ENCODE data around the gene ADCY9. TPM values are rescaled to one million over a fixed set of nuclear protein-coding genes. Genes with fewer than 3 reads are reported as not detected.

The ADCY9 gene
- total RNA-seq, 1 experiment from 2014 or later, result 10.5 TPM

GRCh38 chr16:4019371-4019791 is 96.9 kb downstream of the ADCY9 start:
- Histone ChIP-seq H3K27ac (no peak overlapping the region), H3K9me2 (ENCODE audit: insufficient read depth) (no peaks in the 10 kb centered on the region), H3K36me3 (ENCODE audit: low read depth) (no peaks in the 10 kb centered on the region), H3K79me2 (ENCODE audit: low read depth) (no peaks in the 10 kb centered on the region), H3K9me3 (ENCODE audit: insufficient read depth, low read depth) (no peaks in the 10 kb centered on the region), H3K4me2 (no peak overlapping the region), H3K27me3 (ENCODE audit: insufficient read depth, low read depth) (no peaks in the 10 kb centered on the region), H3K4me1 (replicated peaks; ENCODE audit: insufficient read depth) (peaks cover 17% of the 10 kb centered on the region), H3F3A (ENCODE audit: insufficient read depth, low read depth) (peaks cover 16% of the 10 kb centered on the region; the same call in 1 of the 2 replicates), H4K20me1 (ENCODE audit: insufficient read depth) (no peaks in the 10 kb centered on the region), H2AFZ (no peak overlapping the region), H3K4me3 (no peak overlapping the region)
- CTCF ChIA-PET, result no interaction called here
- BruUV-seq (replicated peaks), result no TSS peak
- no peak for DNase-seq
- intact Hi-C loops (cut with micrococcal nuclease; ENCODE audit: unreplicated experiment), result no loop called here
- POLR2A ChIA-PET (ENCODE audit: unreplicated experiment), result interaction anchor here (0.6 kb wide), 1 partner anchor 256 kb away, joined by 19 read pairs; no protein-coding TSS in a partner anchor
- TF ChIP-seq CTCF (conservative IDR thresholded peaks at IDR 0.05) (no peak), EZH2 (IDR thresholded peaks at IDR 0.05; ENCODE audit: low read depth) (no peak)

GRCh38 chr16:4018391-4018790 is 97.9 kb downstream of the ADCY9 start:
- no peak for TF ChIP-seq EZH2 (IDR thresholded peaks at IDR 0.05; ENCODE audit: low read depth)
- TF ChIP-seq CTCF (conservative IDR thresholded peaks at IDR 0.05), result no peak
- ChIA-PET POLR2A (ENCODE audit: unreplicated experiment) (interaction anchor here (0.5 kb wide), 1 partner anchor 123 kb away, joined by 8 read pairs; no protein-coding TSS in a partner anchor), CTCF (no interaction called here)
- no peaks in the 10 kb centered on the region for H3K9me2 ChIP-seq (ENCODE audit: insufficient read depth)
- no peak overlapping the region for H3K4me2 ChIP-seq
- no TSS peak for BruUV-seq (replicated peaks)
- H3F3A ChIP-seq (ENCODE audit: insufficient read depth, low read depth), result peaks cover 20% of the 10 kb centered on the region; the same call in 1 of the 2 replicates
- intact Hi-C loops (cut with micrococcal nuclease; ENCODE audit: unreplicated experiment), result no loop called here
- no peak overlapping the region for H2AFZ ChIP-seq
- no peaks in the 10 kb centered on the region for H3K27me3 ChIP-seq (ENCODE audit: insufficient read depth, low read depth)
- H3K36me3 ChIP-seq (ENCODE audit: low read depth), result no peaks in the 10 kb centered on the region
- H3K4me3 ChIP-seq, result no peak overlapping the region
- no peak for DNase-seq
- H3K4me1 ChIP-seq (replicated peaks; ENCODE audit: insufficient read depth), result peaks cover 21% of the 10 kb centered on the region
- no peaks in the 10 kb centered on the region for H4K20me1 ChIP-seq (ENCODE audit: insufficient read depth)
- H3K9me3 ChIP-seq (ENCODE audit: insufficient read depth, low read depth), result no peaks in the 10 kb centered on the region
- no peak overlapping the region for H3K27ac ChIP-seq
- no peaks in the 10 kb centered on the region for H3K79me2 ChIP-seq (ENCODE audit: low read depth)

GRCh38 chr16:4017807-4018206 is 98.4 kb downstream of the ADCY9 start:
- no peak overlapping the region for H3K4me2 ChIP-seq
- CTCF ChIA-PET, result no interaction called here
- intact Hi-C loops (cut with micrococcal nuclease; ENCODE audit: unreplicated experiment), result no loop called here

More at GRCh38 chr16:4017807-4018206, 98.4 kb downstream of the ADCY9 start:
- Histone ChIP-seq H3K4me3 (no peak overlapping the region), H3K9me2 (ENCODE audit: insufficient read depth) (no peaks in the 10 kb centered on the region), H3K27ac (no peak overlapping the region), H3K79me2 (ENCODE audit: low read depth) (no peaks in the 10 kb centered on the region), H3K9me3 (ENCODE audit: insufficient read depth, low read depth) (no peaks in the 10 kb centered on the region), H3K36me3 (ENCODE audit: low read depth) (no peaks in the 10 kb centered on the region), H3K27me3 (ENCODE audit: insufficient read depth, low read depth) (no peaks in the 10 kb centered on the region), H3F3A (ENCODE audit: insufficient read depth, low read depth) (peaks cover 20% of the 10 kb centered on the region; the same call in 1 of the 2 replicates), H4K20me1 (ENCODE audit: insufficient read depth) (no peaks in the 10 kb centered on the region), H2AFZ (no peak overlapping the region), H3K4me1 (replicated peaks; ENCODE audit: insufficient read depth) (peaks cover 26% of the 10 kb centered on the region)
- POLR2A ChIA-PET (ENCODE audit: unreplicated experiment), result interaction anchor here (0.5 kb wide), 1 partner anchor 122 kb away, joined by 8 read pairs; no protein-coding TSS in a partner anchor
- no peak for DNase-seq
- BruUV-seq (replicated peaks), result no TSS peak
- TF ChIP-seq CTCF (conservative IDR thresholded peaks at IDR 0.05) (no peak), EZH2 (IDR thresholded peaks at IDR 0.05; ENCODE audit: low read depth) (no peak)

Measured in PC-9 (cell line).